Fibroblast of mammary gland (primary cell): ENCODE data around the gene SH3BGR.
A peak's percentile ranks its signal among the peaks of the same experiment; 100 is the strongest.

Experiments
- DNase-seq: peaks from one replicate; pipeline ENCODE4 v3.0.0-alpha.2; 2010; ENCODE audit warnings: low read depth
- H3K4me3 ChIP-seq: 2 replicates; pipeline ENCODE4 v1.5.1; 2011; ENCODE audit warnings: low read depth, mild to moderate bottlenecking, low read length, moderate library complexity; ENCODE audit not compliant: control insufficient read depth
- CTCF ChIP-seq: conservative IDR thresholded peaks from 2 replicates; pipeline ENCODE4 v1.5.1; 2011; ENCODE audit warnings: low read depth, low read length, inconsistent platforms; ENCODE audit not compliant: control insufficient read depth, insufficient read depth

Gene SH3BGR

GRCh38 chr21:39474611-39475010 lies 22.8 kb downstream of the SH3BGR start:
- DNase-seq: no peak
- H3K4me3 ChIP-seq: no peak overlapping the region
- TF ChIP-seq CTCF: no peak

GRCh38 chr21:39479164-39479813 lies 27.5 kb downstream of the SH3BGR start:
- no peak overlapping the region for H3K4me3 ChIP-seq
- DNase-seq: no peak
- TF ChIP-seq CTCF: no peak

GRCh38 chr21:39479814-39480182 lies 28.0 kb downstream of the SH3BGR start:
- TF ChIP-seq CTCF: no peak
- no peak overlapping the region for H3K4me3 ChIP-seq
- DNase-seq: no peak

GRCh38 chr21:39480271-39480670 lies 28.5 kb downstream of the SH3BGR start:
- H3K4me3 ChIP-seq: no peak overlapping the region
- no peak for TF ChIP-seq CTCF
- DNase-seq: no peak

- DNase-seq: no peak
- H3K4me3 ChIP-seq: no peak overlapping the region
- TF ChIP-seq CTCF: no peak
Observed at GRCh38 chr21:39481886-39482285, 30.1 kb downstream of the SH3BGR start.

- no peak overlapping the region for H3K4me3 ChIP-seq
- TF ChIP-seq CTCF: no peak
- peak; percentile 3 for DNase-seq
Observed at GRCh38 chr21:39483917-39484316, 32.1 kb downstream of the SH3BGR start.
